GM18499 (cell line): ENCODE measurements around the gene RPRD1B.

Experiments
- ATAC-seq: cut with Tn5 transposase; IDR thresholded peaks from one replicate; pipeline ENCODE4 v1.9.1; 2021; ENCODE audit warnings: moderate number of reproducible peaks; ENCODE audit not compliant: insufficient read depth, unreplicated experiment

Gene RPRD1B

DNA sequence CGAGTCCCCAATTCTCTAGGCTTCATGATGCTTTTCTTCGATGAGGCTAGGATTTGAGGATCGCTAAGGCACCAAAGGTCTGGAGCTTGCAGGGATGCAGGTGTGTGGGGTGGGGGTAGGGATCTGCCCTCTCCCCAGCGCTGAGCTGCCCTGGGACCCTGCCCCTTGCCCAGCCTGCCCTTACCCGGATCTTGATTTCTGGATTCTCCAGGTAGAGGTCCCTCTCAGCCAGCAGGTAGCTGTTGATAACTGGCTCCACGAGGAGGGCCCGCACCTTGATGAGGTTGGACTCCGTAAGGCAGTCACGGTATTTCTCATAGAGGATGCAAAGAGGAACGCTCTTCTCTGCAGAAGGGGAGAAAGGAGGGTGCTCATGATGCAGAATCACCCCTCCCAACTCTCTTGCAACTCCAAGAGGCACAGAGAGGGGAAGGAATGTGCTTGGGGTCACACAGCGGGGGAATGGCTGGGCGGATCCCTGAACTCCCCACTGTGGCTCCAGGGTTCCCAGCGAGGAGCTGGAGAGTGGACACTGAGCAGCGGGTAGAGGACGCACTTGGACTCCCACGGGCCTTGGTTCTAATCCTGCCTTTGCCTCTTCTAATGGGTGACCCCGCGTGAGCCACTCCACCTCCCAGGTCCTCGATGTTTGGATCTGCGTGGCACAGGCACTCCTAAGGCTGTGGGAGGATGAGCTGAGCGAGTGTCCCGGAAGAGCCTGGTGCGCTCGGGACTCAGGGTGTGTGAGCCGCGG, 98.8 kb downstream of the RPRD1B start:
- ATAC-seq, result no peak

DNA sequence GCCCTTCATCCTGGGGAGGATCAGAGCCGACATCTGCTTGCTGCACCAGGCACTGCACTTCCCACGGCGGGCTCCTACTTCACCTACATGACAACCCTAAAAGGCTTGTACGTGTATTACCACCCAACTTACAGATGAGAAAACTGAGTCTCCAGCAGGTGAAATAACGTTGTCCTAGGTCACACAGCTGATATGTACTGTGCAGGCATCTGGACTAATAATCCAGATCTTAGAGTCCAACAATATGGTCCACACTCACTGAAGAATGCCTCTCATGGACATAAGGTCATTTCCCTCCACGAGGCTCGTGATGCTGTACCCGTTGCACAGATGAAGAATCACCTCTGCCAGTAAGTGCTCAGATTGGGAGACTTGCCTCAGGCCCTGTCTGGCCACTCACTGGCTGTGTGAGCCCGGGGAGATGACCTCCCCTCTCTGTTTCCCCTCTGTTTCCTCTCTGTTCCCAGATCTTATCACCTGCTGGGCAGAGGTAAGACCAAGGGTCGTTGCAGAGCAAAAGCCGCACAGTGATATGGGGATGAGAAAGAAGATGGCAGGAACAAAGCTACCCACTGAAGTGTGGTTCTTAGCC, 99.5 kb downstream of the RPRD1B start:
- no peak for ATAC-seq

DNA sequence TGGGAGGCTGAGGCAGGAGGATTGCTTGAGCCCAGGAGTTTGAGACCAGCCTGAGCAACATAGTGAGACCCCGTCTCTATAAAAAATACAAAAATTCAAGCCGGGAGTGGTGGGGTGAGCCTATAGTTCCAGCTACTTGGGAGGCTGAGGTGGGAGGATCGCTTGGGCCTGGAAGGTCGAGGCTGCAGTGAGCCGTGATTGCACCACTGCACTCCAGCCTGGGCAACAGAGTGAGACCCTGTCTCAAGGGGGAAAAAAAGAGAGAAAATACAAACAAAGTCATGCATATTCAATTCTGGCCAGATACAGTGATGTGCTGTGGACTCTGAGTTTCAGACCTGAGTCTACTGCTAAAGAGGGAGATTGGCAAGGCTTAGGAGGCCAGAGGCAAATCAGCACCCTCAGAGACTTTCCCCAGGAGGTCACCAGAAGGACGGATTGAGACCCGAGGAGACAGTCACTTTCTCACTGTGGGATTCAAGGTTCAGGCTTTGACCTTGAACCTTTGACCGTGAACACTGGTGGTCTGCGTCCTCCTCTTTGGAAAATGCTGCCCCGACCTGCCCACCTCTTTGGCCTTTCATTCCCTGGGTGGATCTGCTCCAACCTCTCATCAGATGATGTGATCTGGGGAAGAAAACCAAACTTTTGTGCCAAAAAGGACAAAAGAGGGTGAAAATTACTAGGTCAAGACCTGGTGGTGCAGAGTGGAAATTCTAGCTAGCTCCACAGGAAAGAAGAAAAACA, 100.3 kb downstream of the RPRD1B start:
- no peak for ATAC-seq

DNA sequence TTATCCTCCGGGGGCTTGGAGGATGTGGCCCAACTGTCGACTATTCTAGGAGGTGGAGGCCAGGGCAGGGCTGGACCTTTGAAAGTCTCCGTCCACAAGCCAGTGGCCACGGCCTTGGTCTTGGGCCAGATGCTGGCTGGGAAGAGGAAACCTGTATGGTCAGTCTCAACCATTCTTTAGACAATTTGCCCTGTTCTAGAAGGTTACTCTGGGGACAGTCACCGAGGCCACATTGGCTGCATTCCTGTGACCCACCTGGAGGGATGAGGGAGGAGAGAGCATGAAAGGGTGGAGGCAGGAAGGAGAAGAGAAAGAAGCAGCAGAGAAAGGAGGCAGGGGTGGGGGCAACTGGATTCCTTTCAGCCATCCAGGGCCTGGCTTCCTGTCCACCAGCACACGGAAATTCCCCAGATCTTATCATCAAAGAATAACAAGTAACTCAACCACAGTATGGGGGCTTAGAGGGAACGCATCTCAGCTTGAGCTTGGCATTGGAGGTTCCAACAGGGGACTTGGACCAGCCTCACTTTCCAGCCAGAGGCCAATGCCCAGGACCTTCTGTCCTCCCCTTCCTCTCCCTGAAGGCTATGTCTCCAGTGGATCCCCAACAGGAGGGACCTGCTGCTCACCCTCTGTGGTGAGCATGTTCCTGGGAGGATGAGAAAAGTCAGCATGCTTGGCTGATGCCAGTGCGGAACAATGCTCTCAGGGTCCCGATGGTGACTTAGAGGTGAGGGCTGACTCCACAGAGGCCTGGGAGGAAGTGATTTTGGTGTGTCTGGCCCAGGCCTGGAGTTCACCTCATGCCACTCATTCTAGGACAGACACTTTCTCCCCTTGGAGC, 101.1 kb downstream of the RPRD1B start:
- no peak for ATAC-seq

DNA sequence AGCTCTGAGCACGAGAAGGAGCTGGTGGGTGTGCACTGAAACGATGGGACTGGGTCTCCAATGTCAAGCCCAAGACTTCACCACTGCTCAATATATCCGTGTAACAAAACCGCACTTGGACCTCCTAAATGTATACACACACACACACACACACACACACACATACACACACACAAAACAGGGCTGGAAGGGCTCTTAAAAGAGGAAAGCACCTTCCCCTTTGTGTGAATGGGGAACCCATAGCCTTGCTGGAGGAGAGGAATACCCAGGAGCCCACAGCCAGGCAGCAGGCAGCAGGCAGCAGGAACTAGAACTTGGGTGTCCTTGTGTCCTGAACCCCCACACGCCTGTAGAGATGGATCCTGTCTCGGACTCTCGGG, 101.7 kb downstream of the RPRD1B start:
- ATAC-seq, result no peak

DNA sequence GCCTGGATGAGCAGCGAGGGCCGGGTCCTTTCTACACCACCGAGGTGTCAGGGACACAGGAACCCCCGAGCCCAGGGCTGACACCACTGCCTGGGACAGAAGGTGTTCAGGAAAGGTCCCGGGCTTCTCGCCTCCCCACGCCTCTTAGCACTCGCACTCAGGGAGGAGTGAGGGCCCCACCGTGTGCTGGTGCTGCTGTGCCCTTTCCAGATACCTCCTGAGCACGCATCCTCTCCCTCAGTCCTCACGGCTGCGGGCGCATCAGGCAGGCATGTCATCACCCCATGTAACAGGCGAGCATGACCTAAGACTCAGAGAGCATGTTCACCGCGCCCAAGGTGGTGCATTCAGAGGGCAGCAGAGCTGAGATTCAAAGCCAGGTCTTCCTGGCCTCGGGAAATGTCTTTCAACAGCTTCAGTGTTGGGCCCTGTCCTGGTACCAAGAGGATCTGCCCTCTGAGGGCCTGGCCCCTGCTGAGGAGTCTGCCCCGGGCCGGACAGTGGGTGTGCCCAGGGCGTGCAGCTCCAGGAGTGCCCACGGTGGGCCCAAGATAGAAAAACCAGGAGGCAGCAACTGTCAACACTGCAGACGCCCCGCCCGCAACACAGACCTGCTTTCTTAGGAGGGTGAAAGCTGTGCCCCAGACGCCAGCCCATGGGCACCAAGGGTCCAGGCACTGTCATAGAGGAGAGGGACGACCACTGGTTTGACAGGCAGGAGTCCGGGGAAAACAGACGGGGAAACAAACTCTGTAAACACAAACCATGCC, 102.3 kb downstream of the RPRD1B start:
- ATAC-seq, result no peak

DNA sequence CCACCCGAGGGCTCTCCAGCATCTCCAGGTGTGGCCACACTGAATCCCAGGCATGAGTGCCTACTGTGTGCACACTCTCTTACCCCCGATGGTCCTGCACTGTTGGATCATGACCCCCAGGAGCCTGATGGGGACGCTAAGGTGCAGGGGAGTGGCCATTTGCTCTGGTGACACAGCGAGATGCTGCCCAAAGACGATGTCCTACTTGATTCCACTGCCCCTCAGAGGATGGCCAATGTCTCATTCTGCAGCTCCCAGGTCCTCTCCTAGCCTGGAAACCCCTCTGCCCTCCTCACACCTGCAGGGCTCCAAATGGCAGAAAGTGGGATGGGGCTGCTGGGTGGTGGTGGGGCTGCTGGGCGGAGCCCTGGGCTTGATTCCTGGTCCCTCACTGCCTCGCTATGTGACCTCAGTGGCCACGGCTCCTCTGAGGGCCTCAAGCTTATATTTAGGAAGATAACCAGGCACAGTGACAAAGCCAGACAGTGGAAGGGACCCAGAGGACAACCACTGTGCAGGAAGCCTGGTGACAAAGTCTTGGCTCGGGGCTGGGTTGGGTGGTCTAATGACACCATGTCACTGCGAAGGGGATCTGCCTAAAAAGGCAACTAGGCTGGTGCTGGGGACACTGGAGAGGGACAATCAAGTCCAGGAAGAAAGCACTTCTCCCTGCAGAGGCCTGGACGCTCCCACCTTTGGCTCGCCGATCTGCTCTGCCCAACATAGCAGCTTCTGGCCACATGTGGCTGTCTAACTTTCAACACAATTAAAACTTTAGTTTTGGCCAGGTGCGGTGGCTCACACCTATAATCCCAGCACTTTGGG, 103.1 kb downstream of the RPRD1B start:
- ATAC-seq, result no peak

DNA sequence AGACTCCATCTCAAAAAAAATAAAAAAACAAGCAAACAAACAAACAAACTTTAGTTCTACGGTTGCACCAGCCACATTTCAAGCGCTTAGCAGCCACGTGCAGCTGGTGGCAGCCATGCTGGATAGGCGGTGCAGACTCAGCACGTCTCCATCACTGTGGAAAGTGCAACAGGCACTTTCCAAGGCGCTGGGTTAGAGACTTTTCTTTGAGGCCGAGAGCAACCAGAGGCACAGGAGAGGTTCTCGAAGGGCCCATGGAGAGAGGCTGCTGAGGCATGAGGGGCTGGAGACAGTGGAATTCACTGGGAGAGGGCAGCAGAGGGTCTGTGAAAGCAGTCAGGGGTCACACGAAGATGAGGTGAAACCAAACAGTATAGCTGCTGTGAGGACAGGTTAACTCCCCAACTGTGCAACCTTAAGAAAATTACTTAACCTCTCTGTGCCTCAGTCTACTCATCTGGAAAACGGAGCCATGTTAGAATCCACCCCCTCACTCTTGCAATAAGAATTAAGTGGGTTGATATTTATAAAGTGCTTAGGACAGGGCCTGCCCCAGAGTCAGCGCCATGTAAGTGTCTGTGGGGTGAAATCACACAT, 104.0 kb downstream of the RPRD1B start:
- no peak for ATAC-seq

DNA sequence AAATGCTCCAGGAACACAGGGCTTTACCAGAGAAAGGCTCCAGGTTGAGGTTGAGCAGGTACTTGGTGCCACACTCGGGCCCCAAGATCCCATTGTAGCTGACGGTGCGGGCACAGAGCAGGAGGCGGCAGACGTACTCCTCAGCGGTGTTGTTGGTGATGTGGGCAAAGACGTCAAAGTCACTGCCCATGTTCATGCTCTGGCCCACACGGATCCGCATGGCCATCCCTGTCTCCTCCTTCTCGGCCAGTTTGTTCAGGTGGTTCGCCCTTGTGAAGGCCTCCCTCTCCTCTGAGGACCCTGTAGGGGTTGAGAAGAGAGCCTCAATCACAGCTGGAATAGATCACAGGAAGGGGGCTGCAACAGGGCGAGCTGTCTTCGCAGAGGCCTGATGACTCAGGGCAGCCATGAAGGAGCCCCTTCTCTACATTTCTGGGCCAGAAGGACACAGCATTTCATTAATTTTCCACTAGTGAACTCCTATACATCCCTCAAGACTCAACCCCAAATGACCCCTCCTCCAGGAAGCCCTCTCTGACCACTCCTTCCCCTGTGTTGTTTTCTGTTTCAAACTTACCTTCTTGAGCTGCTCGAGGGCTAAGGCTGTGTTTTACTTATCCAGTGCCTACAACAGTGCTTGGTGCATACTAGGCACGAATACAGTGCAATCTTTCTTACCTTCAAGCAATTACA, 104.7 kb downstream of the RPRD1B start:
- ATAC-seq, result no peak

DNA sequence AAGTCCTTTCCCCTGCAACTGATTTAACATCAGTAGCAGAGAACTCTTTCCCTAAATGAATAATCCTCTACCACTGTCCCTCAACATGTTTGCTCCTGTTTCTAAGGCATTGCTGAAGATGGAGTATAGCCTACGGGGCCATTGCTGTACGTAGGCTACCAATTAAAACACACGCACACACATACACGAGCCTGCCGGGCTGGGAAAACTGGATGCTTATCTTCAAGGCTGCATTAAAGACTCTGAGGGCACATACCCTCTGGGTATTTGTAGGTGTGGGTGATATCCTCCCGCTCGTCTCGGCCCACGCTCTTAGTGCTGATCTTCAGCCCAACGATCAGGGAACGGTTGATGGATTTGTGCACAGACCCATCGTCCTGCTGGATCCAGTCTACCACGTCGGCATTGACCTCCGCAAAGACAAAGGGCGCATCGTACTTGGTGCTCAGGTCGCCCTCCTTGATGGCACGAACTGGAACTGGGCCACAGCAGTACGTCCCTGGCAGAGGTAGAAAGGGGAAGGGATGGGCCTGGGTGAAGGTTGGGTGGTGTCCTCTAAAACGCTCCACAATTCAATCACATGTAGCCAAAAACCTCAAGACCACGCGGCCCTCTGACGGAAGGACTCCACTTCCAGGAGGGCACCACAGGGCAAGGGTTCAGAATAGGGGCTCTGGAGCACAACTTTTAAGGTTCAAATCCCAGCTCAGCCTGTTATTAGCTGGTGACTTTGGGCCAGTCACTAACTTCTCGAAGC, 105.8 kb downstream of the RPRD1B start:
- no peak for ATAC-seq

DNA sequence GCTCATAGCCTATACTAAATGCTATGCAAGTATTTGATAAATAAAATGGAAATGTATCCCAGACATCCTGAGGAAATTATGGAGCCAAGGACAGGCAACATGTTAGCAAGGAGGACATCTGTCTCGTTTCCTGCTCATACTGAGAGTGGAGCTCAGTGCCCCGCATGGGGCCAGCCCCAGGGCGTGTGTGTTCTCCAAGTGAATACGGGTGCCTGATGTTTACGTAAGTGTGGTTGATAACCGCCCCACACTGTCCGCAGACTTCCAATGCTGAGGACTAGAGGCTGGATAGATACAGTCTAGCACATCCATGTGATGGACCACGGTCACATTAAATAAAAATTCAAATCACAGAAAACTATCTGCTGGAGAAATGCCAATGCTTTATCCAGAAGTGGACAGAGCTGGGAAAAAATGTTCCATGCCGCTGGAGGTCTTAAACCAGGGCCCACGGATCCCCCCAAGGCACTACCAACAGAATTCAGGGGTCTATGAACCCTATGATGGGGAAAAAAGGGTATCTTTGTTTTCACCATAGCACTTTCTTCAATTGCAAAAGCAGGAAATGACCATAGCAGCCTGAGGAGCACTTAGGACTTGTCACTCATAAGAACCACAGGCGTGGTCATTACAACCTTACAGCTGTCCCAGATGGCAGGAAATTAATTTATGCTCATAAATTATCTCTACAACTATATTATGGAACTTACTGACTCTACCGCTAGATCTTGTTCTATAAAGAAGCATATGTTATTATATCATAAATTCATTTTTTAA, 106.6 kb downstream of the RPRD1B start:
- ATAC-seq, result no peak

DNA sequence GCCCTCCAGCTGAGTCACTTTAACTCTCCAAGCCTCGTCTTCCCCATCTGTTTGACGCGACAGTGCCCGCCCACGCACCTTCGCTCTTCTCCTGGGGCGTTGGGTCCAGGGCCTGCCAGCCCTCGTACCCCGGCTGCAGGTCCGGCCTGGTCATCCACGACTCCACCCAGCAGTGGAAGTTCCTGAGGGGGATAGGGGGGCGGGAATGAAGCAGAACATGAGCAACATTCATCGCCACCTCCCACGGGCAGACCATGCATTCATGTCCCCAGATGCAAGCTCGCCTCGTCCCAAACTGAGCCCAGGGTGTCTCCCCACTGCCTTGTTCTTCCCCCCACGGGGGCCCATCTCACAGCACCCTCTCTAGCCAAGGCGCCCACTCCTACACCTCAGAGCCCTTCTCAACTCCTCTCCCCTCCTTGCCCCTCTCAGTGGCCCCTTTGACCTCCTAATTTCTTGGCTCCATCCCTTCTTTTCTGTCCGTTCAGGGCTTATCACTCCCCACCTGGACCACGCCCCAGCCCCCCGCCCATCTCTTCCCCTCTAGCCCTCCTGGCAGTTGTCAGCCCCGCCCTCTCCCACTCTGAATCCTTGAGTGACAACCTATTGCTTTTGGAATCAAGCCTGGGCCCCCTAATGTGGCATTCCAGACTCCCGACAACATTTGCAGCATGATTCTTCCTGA, 107.8 kb downstream of the RPRD1B start:
- ATAC-seq, result no peak
